Fibroblast of lung (primary cell): ENCODE measurements around the gene DEF6.

Experiments used
- EZH2 ChIP-seq: IDR thresholded peaks from 2 replicates; pipeline ENCODE4 v1.5.1; 2012; ENCODE audit warnings: low read length, control low read depth, mild to moderate bottlenecking; ENCODE audit errors: missing control alignments
- TF ChIP-seq, protein P1 (sequence below), 2 donors: IDR thresholded peaks in 1 of 2; conservative IDR thresholded peaks in 1 of 2; 1 replicate in 1 of 2; 2 replicates in 1 of 2; pipeline ENCODE4 v1.5.1; 2011 to 2012; ENCODE audit warnings: low read length in 2 of 2, control low read depth in 1 of 2, inconsistent platforms in 1 of 2, low read depth in 1 of 2, mild to moderate bottlenecking in 1 of 2

DNA sequence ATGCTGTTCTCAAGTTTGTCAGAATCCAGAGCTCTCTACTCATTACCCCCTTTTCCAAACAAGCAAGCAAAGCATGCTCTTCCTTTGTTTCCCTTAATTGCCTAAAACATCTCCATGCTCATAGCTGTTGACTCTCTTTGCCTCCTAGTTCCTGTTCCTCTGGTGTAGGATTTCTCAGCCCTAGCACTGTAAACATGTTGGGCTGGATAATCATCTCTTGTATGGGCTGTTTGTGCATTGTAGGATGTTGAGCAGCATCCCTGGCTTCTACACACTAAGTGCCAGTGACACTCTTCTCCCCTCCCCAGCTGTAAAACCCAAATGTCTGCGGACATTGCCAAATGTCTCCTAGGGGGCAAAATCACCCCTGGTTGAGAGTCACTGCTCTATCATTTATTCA is 58.8 kb downstream of the DEF6 start:
- TF ChIP-seq, protein P1, sequence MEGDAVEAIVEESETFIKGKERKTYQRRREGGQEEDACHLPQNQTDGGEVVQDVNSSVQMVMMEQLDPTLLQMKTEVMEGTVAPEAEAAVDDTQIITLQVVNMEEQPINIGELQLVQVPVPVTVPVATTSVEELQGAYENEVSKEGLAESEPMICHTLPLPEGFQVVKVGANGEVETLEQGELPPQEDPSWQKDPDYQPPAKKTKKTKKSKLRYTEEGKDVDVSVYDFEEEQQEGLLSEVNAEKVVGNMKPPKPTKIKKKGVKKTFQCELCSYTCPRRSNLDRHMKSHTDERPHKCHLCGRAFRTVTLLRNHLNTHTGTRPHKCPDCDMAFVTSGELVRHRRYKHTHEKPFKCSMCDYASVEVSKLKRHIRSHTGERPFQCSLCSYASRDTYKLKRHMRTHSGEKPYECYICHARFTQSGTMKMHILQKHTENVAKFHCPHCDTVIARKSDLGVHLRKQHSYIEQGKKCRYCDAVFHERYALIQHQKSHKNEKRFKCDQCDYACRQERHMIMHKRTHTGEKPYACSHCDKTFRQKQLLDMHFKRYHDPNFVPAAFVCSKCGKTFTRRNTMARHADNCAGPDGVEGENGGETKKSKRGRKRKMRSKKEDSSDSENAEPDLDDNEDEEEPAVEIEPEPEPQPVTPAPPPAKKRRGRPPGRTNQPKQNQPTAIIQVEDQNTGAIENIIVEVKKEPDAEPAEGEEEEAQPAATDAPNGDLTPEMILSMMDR (conservative IDR thresholded peaks at IDR 0.05 in 1 of 2, IDR thresholded peaks at IDR 0.05 in 1 of 2; ENCODE audit: low read depth in 1 of 2, low read length in 2 of 2) = no peak
- no peak for TF ChIP-seq EZH2
